Measurements from ENCODE around the gene ADSS1. TPM values are rescaled to one million over a fixed set of nuclear protein-coding genes. Genes with fewer than 3 reads are reported as not detected.

ADSS1 gene
- total and polyA plus RNA-seq, 9 donors: 2.6 to 9.8 (median 4.1) TPM

GRCh38 chr14:104776961-104777807 lies 53.2 kb downstream of the ADSS1 start:
- intact Hi-C loops (cut with DNase I): no loop called here
- Histone ChIP-seq H3K4me3 (no peak overlapping the region), H3K9me3 (no peaks in the 10 kb centered on the region), H3K36me3 (no peaks in the 10 kb centered on the region), H3K27me3 (no peaks in the 10 kb centered on the region), H3K4me1 (ENCODE audit: insufficient read depth) (no peaks in the 10 kb centered on the region), H3K27ac (no peak overlapping the region)
- DNase-seq: no peak
- 77 to 83% (median 78%) methylated on average over 15 to 16 of the region's 16 CpGs for WGBS, 3 donors
- TF ChIP-seq EP300 (IDR thresholded peaks at IDR 0.05): no peak
- no peak for TF ChIP-seq POLR2A (IDR thresholded peaks at IDR 0.05)
- no peak for TF ChIP-seq CTCF (IDR thresholded peaks at IDR 0.05)

GRCh38 chr14:104777808-104778249 lies 53.8 kb downstream of the ADSS1 start:
- Histone ChIP-seq H3K4me1 (ENCODE audit: insufficient read depth) (no peaks in the 10 kb centered on the region), H3K27ac (no peak overlapping the region), H3K9me3 (no peaks in the 10 kb centered on the region), H3K27me3 (no peaks in the 10 kb centered on the region), H3K4me3 (no peak overlapping the region), H3K36me3 (no peaks in the 10 kb centered on the region)
- DNase-seq: no peak
- TF ChIP-seq POLR2A (IDR thresholded peaks at IDR 0.05) (no peak), CTCF (IDR thresholded peaks at IDR 0.05) (no peak), EP300 (IDR thresholded peaks at IDR 0.05) (no peak)
- WGBS, 3 donors: 72 to 77% (median 73%) methylated on average over 14 to 15 of the region's 15 CpGs
- intact Hi-C loops (cut with DNase I): no loop called here

GRCh38 chr14:104778694-104779331 lies 54.8 kb downstream of the ADSS1 start:
- no peak for DNase-seq
- intact Hi-C loops (cut with DNase I): no loop called here
- Histone ChIP-seq H3K4me3 (no peak overlapping the region), H3K27ac (no peak overlapping the region), H3K27me3 (no peaks in the 10 kb centered on the region), H3K9me3 (no peaks in the 10 kb centered on the region), H3K36me3 (no peaks in the 10 kb centered on the region), H3K4me1 (ENCODE audit: insufficient read depth) (no peaks in the 10 kb centered on the region)
- TF ChIP-seq CTCF (IDR thresholded peaks at IDR 0.05): no peak
- no peak for TF ChIP-seq EP300 (IDR thresholded peaks at IDR 0.05)
- TF ChIP-seq POLR2A (IDR thresholded peaks at IDR 0.05): no peak
- WGBS, 3 donors: 86 to 91% (median 90%) methylated on average over 14 to 15 of the region's 15 CpGs

DNA sequence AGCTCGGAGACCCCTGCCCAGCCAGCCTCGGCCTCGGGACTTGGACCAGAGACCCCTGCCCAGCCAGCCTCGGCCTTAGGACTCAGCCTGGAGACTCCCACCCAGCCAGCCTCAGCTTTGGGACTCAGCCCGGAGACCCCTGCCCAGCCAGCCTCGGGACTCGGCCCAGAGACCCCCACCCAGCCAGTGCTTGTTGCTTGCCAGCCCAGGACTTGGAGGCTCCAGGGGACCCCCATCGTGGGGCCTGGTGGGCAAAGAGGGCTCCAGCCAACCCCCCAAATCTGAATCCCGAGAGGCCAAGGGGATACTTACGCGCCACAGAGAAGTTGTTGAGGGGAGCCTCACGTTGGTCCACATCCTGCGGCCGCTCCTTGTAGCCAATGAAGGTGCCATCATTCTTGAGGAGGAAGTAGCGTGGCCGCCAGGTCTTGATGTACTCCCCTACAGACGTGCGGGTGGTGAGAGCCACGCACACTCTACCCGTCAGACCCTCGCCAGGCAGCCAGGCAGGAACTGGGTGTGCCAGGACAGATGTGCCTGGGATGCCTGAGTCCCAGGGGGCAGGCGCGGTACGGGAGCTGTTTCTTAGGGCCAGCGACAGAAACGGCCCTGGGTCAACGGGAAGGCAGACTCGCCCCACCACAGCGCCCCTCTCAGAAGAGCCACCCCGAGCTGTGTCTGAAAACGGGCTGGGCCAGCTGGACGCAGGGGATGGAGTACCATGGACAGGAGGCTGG lies 55.9 kb downstream of the ADSS1 start:
- no peaks in the 10 kb centered on the region for H3K36me3 ChIP-seq

More for the DNA sequence above, 55.9 kb downstream of the ADSS1 start:
- no peaks in the 10 kb centered on the region for H3K4me1 ChIP-seq (ENCODE audit: insufficient read depth)
- intact Hi-C loops (cut with DNase I): no loop called here
- no peak overlapping the region for H3K27ac ChIP-seq
- H3K9me3 ChIP-seq: no peaks in the 10 kb centered on the region
- H3K27me3 ChIP-seq: no peaks in the 10 kb centered on the region
- no peak overlapping the region for H3K4me3 ChIP-seq
- TF ChIP-seq EP300 (IDR thresholded peaks at IDR 0.05) (no peak), CTCF (IDR thresholded peaks at IDR 0.05) (no peak), POLR2A (IDR thresholded peaks at IDR 0.05) (no peak)
- 86 to 91% (median 89%) methylated on average over 31 to 32 of the region's 32 CpGs for WGBS, 3 donors
- DNase-seq: no peak
